WTC11 (cell line): Measurements from ENCODE around the gene MON1A. TPM values are rescaled to one million over a fixed set of nuclear protein-coding genes. Genes with fewer than 3 reads are reported as not detected.
A peak's percentile ranks its signal among the peaks of the same experiment; 100 is the strongest.

ENCODE experiments used
- ATAC-seq: fragments of 200-7000 bp; cut with Tn5 transposase; 2 replicates; pipeline ENCODE4 v1.10.0; 2021; ENCODE audit warnings: mild to moderate bottlenecking, moderate library complexity
- CTCF ChIA-PET: fragments of 300-600 bp; sonication (Branson Sonifier 250); formaldehyde crosslinking; loops from one replicate; lab custom pipeline; 2021; ENCODE audit warnings: antibody characterized with exemption; lab: Charles Lee
- POLR2A ChIA-PET: fragments of 350-600 bp; sonication (Branson Sonifier 250); formaldehyde crosslinking; loops from one replicate; lab custom pipeline; 2021; ENCODE audit warnings: antibody characterized with exemption; lab: Charles Lee
- DNase-seq: peaks from one replicate; pipeline ENCODE4 v3.0.0; 2021; ENCODE audit warnings: low spot score
- H3K27ac Mint-ChIP-seq: 2 replicates; pipeline ENCODE4 v1.8.0; 2021; ENCODE audit warnings: mixed read lengths
- H3K27me3 Mint-ChIP-seq: 2 replicates; pipeline ENCODE4 v1.8.0; 2021; ENCODE audit warnings: low read depth, mild to moderate bottlenecking, moderate library complexity, mixed read lengths
- H3K36me3 Mint-ChIP-seq: 2 replicates; pipeline ENCODE4 v1.8.0; 2021; ENCODE audit warnings: mixed read lengths
- H3K4me1 Mint-ChIP-seq: 2 replicates; pipeline ENCODE4 v1.8.0; 2022; ENCODE audit warnings: mixed read lengths
- H3K4me3 Mint-ChIP-seq: 2 replicates; pipeline ENCODE4 v1.8.0; 2021; ENCODE audit warnings: mild to moderate bottlenecking, moderate library complexity, mixed read lengths
- H3K9me3 Mint-ChIP-seq: 2 replicates; pipeline ENCODE4 v1.8.0; 2021; ENCODE audit warnings: mixed read lengths
- CBFB ChIP-seq: sonication (generic); formaldehyde crosslinking; IDR thresholded peaks from 2 replicates; pipeline ENCODE4 v1.8.1; 2022; ENCODE audit warnings: mild to moderate bottlenecking, low read depth, missing genetic modification reagents
- E2F5 ChIP-seq: sonication (generic); formaldehyde crosslinking; IDR thresholded peaks from 2 replicates; pipeline ENCODE4 v1.8.1; 2022; ENCODE audit warnings: mild to moderate bottlenecking, moderate library complexity, missing genetic modification reagents
- ELF4 ChIP-seq: sonication (generic); formaldehyde crosslinking; IDR thresholded peaks from 2 replicates; pipeline ENCODE4 v1.8.1; 2022; ENCODE audit warnings: low read depth, mild to moderate bottlenecking, moderate library complexity, missing genetic modification reagents
- FOXJ3 ChIP-seq: sonication (generic); formaldehyde crosslinking; IDR thresholded peaks from 2 replicates; pipeline ENCODE4 v1.9.0; 2021; ENCODE audit warnings: missing genetic modification reagents, mild to moderate bottlenecking, borderline replicate concordance
- IRF2 ChIP-seq: sonication (generic); formaldehyde crosslinking; IDR thresholded peaks from 2 replicates; pipeline ENCODE4 v1.8.0; 2022; ENCODE audit warnings: low read depth, missing genetic modification reagents, borderline replicate concordance
- JUN ChIP-seq: sonication (generic); formaldehyde crosslinking; IDR thresholded peaks from 2 replicates; pipeline ENCODE4 v1.8.0; 2023; ENCODE audit warnings: mild to moderate bottlenecking, missing genetic modification reagents
- MLX ChIP-seq: sonication (generic); formaldehyde crosslinking; IDR thresholded peaks from 2 replicates; pipeline ENCODE4 v1.8.1; 2023; ENCODE audit warnings: mild to moderate bottlenecking, missing genetic modification reagents, moderate library complexity
- NFATC4 ChIP-seq: fragments of 250-450 bp; sonication (Bioruptor Pico); IDR thresholded peaks from 2 replicates; pipeline ENCODE4 v1.9.0; 2021; ENCODE audit warnings: mild to moderate bottlenecking
- NFYB ChIP-seq: sonication (generic); formaldehyde crosslinking; conservative IDR thresholded peaks from 2 replicates; pipeline ENCODE4 v1.8.0; 2022; ENCODE audit warnings: low read depth, missing genetic modification reagents
- NR3C1 ChIP-seq: sonication (generic); formaldehyde crosslinking; conservative IDR thresholded peaks from 2 replicates; pipeline ENCODE4 v1.8.1; 2023; ENCODE audit warnings: low read depth, mild to moderate bottlenecking, missing genetic modification reagents
- RORB ChIP-seq: fragments of 250-450 bp; sonication (Bioruptor Pico); IDR thresholded peaks from 2 replicates; pipeline ENCODE4 v1.9.0; 2021; ENCODE audit warnings: mild to moderate bottlenecking
- SMAD3 ChIP-seq: sonication (generic); formaldehyde crosslinking; IDR thresholded peaks from 2 replicates; pipeline ENCODE4 v1.8.0; 2022; ENCODE audit warnings: missing genetic modification reagents, mild to moderate bottlenecking, borderline replicate concordance
- SMAD4 ChIP-seq: sonication (generic); formaldehyde crosslinking; IDR thresholded peaks from 2 replicates; pipeline ENCODE4 v1.8.0; 2022; ENCODE audit warnings: mild to moderate bottlenecking, missing genetic modification reagents
- SP1 ChIP-seq: sonication (generic); formaldehyde crosslinking; conservative IDR thresholded peaks from 2 replicates; pipeline ENCODE4 v1.8.1; 2022; ENCODE audit warnings: missing genetic modification reagents
- TCF7 ChIP-seq: sonication (generic); formaldehyde crosslinking; IDR thresholded peaks from 2 replicates; pipeline ENCODE4 v1.8.0; 2022; ENCODE audit warnings: mild to moderate bottlenecking, low read depth, missing genetic modification reagents, moderate library complexity
- TEAD4 ChIP-seq: sonication (generic); formaldehyde crosslinking; IDR thresholded peaks from 2 replicates; pipeline ENCODE4 v1.8.0; 2022; ENCODE audit warnings: mild to moderate bottlenecking, missing genetic modification reagents
- ZBTB43 ChIP-seq: sonication (generic); formaldehyde crosslinking; IDR thresholded peaks from 2 replicates; pipeline ENCODE4 v1.8.1; 2023; ENCODE audit warnings: mild to moderate bottlenecking, missing genetic modification reagents
- ZNF138 ChIP-seq: sonication (generic); formaldehyde crosslinking; conservative IDR thresholded peaks from 2 replicates; pipeline ENCODE4 v1.8.1; 2022; ENCODE audit warnings: mild to moderate bottlenecking, moderate library complexity, missing genetic modification reagents
- ZNF219 ChIP-seq: sonication (generic); formaldehyde crosslinking; IDR thresholded peaks from 2 replicates; pipeline ENCODE4 v1.8.0; 2023; ENCODE audit warnings: missing genetic modification reagents, mild to moderate bottlenecking, borderline replicate concordance
- total RNA-seq: library from RNA; stranded (reverse); gene quantifications from 3 replicates; pipeline ENCODE4 v1.2.3, GENCODE V29; 2021
- TF ChIP-seq, protein P1 (sequence below): fragments of 250-450 bp; sonication (Bioruptor Pico); IDR thresholded peaks from 2 replicates; pipeline ENCODE4 v1.8.0; 2021; ENCODE audit warnings: mild to moderate bottlenecking
- TF ChIP-seq, protein P2 (sequence below): sonication (generic); formaldehyde crosslinking; IDR thresholded peaks from 2 replicates; pipeline ENCODE4 v1.8.0; 2022; ENCODE audit warnings: missing genetic modification reagents
- TF ChIP-seq, protein P3 (sequence below): sonication (generic); formaldehyde crosslinking; IDR thresholded peaks from 2 replicates; pipeline ENCODE4 v1.8.0; 2022; ENCODE audit warnings: mild to moderate bottlenecking, missing genetic modification reagents
- TF ChIP-seq, protein P4 (sequence below): fragments of 250-450 bp; sonication (Bioruptor Pico); IDR thresholded peaks from 2 replicates; pipeline ENCODE4 v1.9.0; 2021; ENCODE audit warnings: moderate library complexity, mild to moderate bottlenecking, inconsistent platforms, borderline replicate concordance
- TF ChIP-seq, protein P5 (sequence below): fragments of 250-450 bp; sonication (Bioruptor Pico); IDR thresholded peaks from 2 replicates; pipeline ENCODE4 v1.9.0; 2021; ENCODE audit warnings: mild to moderate bottlenecking

MON1A gene
- total RNA-seq, 1 experiment from 2014 or later = 8.6 TPM

GRCh38 chr3:49927798-49928197, 1.8 kb downstream of the MON1A start:
- no peaks in the 10 kb centered on the region for H3K36me3 Mint-ChIP-seq
- DNase-seq (no peak), ATAC-seq (no peak)
- TF ChIP-seq CBFB = no peak
- TF ChIP-seq TEAD4 (CRISPR knock-in tag) = no peak
- TF ChIP-seq RORB (CRISPR knock-in tag) = no peak
- TF ChIP-seq FOXJ3 = no peak
- no peak for TF ChIP-seq JUN
- no peak for TF ChIP-seq MLX (CRISPR knock-in tag)
- TF ChIP-seq ZNF219 (CRISPR knock-in tag) = no peak
- TF ChIP-seq ELF4 (CRISPR knock-in tag) = no peak
- TF ChIP-seq NFYB (CRISPR knock-in tag) = no peak
- TF ChIP-seq SP1 (CRISPR knock-in tag) = no peak
- TF ChIP-seq NFATC4 (CRISPR knock-in tag) = no peak
- TF ChIP-seq ZBTB43 (CRISPR knock-in tag) = no peak
- TF ChIP-seq, protein P1, sequence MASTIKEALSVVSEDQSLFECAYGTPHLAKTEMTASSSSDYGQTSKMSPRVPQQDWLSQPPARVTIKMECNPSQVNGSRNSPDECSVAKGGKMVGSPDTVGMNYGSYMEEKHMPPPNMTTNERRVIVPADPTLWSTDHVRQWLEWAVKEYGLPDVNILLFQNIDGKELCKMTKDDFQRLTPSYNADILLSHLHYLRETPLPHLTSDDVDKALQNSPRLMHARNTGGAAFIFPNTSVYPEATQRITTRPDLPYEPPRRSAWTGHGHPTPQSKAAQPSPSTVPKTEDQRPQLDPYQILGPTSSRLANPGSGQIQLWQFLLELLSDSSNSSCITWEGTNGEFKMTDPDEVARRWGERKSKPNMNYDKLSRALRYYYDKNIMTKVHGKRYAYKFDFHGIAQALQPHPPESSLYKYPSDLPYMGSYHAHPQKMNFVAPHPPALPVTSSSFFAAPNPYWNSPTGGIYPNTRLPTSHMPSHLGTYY = no peak
- TF ChIP-seq IRF2 (CRISPR knock-in tag) = no peak
- TF ChIP-seq, protein P2, sequence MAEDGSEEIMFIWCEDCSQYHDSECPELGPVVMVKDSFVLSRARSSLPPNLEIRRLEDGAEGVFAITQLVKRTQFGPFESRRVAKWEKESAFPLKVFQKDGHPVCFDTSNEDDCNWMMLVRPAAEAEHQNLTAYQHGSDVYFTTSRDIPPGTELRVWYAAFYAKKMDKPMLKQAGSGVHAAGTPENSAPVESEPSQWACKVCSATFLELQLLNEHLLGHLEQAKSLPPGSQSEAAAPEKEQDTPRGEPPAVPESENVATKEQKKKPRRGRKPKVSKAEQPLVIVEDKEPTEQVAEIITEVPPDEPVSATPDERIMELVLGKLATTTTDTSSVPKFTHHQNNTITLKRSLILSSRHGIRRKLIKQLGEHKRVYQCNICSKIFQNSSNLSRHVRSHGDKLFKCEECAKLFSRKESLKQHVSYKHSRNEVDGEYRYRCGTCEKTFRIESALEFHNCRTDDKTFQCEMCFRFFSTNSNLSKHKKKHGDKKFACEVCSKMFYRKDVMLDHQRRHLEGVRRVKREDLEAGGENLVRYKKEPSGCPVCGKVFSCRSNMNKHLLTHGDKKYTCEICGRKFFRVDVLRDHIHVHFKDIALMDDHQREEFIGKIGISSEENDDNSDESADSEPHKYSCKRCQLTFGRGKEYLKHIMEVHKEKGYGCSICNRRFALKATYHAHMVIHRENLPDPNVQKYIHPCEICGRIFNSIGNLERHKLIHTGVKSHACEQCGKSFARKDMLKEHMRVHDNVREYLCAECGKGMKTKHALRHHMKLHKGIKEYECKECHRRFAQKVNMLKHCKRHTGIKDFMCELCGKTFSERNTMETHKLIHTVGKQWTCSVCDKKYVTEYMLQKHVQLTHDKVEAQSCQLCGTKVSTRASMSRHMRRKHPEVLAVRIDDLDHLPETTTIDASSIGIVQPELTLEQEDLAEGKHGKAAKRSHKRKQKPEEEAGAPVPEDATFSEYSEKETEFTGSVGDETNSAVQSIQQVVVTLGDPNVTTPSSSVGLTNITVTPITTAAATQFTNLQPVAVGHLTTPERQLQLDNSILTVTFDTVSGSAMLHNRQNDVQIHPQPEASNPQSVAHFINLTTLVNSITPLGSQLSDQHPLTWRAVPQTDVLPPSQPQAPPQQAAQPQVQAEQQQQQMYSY = no peak
- no peak overlapping the region for H3K27ac Mint-ChIP-seq
- peak overlapping the region; percentile 5; the same call in 1 of the 2 replicates for H3K4me3 Mint-ChIP-seq
- peaks cover 25% of the 10 kb centered on the region for H3K4me1 Mint-ChIP-seq
- H3K9me3 Mint-ChIP-seq = no peaks in the 10 kb centered on the region
- H3K27me3 Mint-ChIP-seq = no peaks in the 10 kb centered on the region
- ChIA-PET CTCF (interaction anchor here (0.6 to 1.8 kb wide), 4 partner anchors 14 to 86 kb away, joined by 3 to 5 read pairs (median 4); no protein-coding TSS in a partner anchor), POLR2A (no interaction called here)

- ChIA-PET POLR2A (no interaction called here), CTCF (no interaction called here)
- Mint-ChIP-seq H3K27me3 (no peaks in the 10 kb centered on the region), H3K27ac (no peak overlapping the region), H3K9me3 (no peaks in the 10 kb centered on the region), H3K4me3 (no peak overlapping the region), H3K4me1 (peaks cover 23% of the 10 kb centered on the region), H3K36me3 (no peaks in the 10 kb centered on the region)
- no peak for DNase-seq
- no peak for ATAC-seq
- TF ChIP-seq ZNF138 (CRISPR knock-in tag) = no peak
- TF ChIP-seq, protein P3, sequence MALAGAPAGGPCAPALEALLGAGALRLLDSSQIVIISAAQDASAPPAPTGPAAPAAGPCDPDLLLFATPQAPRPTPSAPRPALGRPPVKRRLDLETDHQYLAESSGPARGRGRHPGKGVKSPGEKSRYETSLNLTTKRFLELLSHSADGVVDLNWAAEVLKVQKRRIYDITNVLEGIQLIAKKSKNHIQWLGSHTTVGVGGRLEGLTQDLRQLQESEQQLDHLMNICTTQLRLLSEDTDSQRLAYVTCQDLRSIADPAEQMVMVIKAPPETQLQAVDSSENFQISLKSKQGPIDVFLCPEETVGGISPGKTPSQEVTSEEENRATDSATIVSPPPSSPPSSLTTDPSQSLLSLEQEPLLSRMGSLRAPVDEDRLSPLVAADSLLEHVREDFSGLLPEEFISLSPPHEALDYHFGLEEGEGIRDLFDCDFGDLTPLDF (CRISPR knock-in tag) = no peak
- no peak for TF ChIP-seq ELF4 (CRISPR knock-in tag)
- no peak for TF ChIP-seq TCF7 (CRISPR knock-in tag)
- no peak for TF ChIP-seq E2F5 (CRISPR knock-in tag)
- TF ChIP-seq, protein P4, sequence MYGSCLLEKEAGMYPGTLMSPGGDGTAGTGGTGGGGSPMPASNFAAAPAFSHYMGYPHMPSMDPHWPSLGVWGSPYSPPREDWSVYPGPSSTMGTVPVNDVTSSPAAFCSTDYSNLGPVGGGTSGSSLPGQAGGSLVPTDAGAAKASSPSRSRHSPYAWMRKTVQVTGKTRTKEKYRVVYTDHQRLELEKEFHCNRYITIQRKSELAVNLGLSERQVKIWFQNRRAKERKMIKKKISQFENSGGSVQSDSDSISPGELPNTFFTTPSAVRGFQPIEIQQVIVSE = no peak
- no peak for TF ChIP-seq NR3C1 (CRISPR knock-in tag)
- TF ChIP-seq SMAD4 (CRISPR knock-in tag) = no peak
- TF ChIP-seq, protein P5, sequence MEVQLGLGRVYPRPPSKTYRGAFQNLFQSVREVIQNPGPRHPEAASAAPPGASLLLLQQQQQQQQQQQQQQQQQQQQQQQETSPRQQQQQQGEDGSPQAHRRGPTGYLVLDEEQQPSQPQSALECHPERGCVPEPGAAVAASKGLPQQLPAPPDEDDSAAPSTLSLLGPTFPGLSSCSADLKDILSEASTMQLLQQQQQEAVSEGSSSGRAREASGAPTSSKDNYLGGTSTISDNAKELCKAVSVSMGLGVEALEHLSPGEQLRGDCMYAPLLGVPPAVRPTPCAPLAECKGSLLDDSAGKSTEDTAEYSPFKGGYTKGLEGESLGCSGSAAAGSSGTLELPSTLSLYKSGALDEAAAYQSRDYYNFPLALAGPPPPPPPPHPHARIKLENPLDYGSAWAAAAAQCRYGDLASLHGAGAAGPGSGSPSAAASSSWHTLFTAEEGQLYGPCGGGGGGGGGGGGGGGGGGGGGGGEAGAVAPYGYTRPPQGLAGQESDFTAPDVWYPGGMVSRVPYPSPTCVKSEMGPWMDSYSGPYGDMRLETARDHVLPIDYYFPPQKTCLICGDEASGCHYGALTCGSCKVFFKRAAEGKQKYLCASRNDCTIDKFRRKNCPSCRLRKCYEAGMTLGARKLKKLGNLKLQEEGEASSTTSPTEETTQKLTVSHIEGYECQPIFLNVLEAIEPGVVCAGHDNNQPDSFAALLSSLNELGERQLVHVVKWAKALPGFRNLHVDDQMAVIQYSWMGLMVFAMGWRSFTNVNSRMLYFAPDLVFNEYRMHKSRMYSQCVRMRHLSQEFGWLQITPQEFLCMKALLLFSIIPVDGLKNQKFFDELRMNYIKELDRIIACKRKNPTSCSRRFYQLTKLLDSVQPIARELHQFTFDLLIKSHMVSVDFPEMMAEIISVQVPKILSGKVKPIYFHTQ (CRISPR knock-in tag) = no peak
- TF ChIP-seq SMAD3 (CRISPR knock-in tag) = no peak
These were observed 3.4 kb downstream of the MON1A start for GRCh38 chr3:49926117-49926728.
